GM12873 (cell line): ENCODE data around the gene ZDHHC14.

Experiments
- TF ChIP-seq, protein P1 (sequence below): IDR thresholded peaks from 2 replicates; pipeline ENCODE4 v1.5.1; 2012; ENCODE audit warnings: low read depth, mild to moderate bottlenecking, moderate library complexity, low read length, control low read depth; ENCODE audit not compliant: insufficient read depth; ENCODE audit errors: missing control alignments

ZDHHC14 gene

DNA sequence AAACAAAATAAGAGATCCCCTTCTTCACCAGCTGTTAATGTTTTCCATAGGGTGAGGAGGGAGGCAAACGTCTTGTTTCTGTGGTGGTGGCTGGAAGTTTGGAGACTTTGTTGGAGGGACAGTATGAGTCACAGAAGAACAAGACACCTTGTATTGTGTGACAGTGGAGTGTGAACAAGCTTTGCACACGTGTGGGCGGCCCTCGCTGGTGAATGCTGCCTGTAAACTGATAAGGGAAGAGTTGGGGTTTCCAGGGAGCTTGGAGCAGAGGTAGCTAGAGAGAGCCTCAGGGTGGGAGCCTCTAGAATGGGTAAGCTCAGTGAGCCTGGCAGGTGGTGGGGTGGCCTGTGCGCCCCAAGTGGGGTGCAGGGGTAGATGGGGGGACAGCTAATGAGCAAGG lies 78.3 kb downstream of the ZDHHC14 start:
- TF ChIP-seq, protein P1, sequence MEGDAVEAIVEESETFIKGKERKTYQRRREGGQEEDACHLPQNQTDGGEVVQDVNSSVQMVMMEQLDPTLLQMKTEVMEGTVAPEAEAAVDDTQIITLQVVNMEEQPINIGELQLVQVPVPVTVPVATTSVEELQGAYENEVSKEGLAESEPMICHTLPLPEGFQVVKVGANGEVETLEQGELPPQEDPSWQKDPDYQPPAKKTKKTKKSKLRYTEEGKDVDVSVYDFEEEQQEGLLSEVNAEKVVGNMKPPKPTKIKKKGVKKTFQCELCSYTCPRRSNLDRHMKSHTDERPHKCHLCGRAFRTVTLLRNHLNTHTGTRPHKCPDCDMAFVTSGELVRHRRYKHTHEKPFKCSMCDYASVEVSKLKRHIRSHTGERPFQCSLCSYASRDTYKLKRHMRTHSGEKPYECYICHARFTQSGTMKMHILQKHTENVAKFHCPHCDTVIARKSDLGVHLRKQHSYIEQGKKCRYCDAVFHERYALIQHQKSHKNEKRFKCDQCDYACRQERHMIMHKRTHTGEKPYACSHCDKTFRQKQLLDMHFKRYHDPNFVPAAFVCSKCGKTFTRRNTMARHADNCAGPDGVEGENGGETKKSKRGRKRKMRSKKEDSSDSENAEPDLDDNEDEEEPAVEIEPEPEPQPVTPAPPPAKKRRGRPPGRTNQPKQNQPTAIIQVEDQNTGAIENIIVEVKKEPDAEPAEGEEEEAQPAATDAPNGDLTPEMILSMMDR: no peak

DNA sequence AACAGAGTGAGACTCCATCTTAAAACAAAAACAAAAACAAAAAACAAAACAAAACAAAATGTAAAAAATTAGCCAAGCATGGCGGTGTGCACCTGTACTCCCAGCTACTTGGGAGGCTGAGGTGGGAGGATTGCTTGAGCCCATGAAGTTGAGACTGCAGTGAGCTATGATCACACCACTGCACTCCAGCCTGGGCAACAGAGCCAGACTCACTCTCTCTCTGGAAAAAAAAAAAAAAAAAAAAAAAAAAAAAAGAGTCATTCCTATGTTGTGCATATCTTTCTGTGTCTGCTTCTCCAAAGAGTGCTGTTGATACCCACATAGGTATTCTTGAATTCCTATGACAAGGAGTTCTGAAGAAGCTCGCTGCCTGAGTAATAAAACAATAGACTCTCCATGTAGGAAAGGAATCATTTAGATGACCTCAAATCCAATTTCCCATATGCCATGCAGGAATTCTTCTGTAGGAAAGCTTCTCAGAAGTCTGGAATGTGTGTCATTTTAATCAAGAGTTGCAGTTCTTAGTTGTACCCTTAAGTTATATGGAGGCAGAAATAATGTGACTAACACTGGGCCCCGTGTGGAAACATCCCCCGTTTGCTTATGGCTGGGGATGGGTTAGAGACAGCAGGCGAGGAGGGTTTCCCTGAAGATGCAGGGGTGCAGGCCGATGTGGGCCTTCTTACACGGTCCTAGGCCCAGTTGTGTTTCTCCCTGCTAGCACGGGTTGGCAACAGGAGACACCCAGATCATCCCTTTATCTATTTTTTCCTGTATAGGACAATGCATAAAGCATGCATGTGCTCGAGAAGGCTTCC lies 79.4 kb downstream of the ZDHHC14 start:
- TF ChIP-seq, protein P1: no peak

DNA sequence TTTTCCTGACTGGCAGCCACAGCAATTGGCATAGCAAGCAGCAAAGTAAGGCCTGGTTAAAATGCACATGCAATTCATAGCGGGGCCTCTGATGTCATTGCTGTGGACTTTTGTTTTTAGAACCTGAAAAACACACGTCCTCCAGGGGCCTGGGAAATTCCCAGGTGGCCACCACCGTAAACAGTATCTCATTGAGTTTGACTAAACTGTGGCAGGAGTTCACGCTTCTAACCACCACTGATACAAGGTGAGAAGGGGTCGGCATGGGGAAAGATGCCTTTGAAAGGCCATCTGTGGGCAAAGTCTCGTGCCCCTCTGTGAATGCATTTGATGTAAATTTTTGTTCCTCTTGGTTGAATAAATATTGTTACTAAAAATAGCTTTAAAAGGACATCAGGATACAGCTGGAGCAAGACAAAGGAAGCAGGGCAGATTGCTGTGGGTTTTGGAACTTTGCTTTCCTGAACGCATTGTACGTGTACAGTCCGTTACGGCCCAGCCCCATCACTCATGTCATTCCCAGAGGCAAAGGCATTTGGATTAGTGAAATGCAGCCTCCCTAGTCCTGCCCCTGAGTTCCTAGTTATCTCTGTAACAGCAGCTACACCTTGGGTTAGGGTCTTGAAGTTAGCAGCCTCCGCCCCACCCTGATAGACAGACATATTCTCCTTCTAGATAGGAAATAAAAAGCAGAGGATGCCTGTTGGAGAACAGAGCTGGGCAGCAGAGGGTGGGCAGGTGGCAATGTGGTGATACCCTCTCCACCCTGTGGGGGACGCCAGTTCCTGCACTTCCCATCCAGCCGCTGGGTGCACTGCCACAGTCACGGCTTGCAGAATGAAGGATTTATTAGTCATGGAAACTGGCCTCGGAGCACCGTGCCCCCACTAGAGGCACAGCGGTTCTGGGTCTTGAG lies 80.3 kb downstream of the ZDHHC14 start:
- TF ChIP-seq, protein P1: peak; percentile 50

DNA sequence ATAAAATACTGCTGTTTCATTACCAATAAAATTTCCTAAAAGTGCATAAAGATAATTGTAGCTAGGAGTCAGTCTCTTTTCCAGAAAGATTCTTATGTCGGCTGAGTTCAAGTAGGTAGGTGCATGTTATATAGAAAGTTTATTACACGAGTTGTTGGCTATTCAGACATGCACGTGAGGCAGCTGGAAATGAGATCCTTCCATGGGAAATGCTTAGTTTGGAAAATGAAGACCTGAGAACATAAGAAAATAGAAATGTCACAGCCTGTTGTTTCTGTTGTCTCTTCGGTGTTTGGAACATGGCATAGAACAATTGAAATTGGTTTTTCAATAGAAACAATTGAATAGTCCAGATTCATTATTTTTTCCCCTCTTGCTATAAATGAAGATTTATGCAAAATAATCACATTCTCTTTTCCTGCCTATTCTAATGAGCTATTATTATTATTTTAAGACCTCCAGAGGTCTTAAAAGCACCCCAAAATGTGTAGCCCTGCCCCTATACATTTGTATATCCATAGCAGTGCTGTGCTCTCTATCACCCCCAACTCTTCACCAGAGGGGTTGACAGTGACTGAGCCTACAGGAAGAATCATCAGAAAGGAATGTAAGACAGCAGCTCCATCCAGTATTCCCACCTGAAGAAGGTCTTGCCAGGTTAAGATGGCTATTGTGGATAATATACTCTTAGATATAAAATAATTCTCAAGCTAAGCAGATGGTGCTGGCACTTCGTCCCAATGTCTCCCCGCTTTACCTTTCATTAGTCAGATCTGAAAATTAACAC lies 82.2 kb downstream of the ZDHHC14 start:
- TF ChIP-seq, protein P1: no peak

DNA sequence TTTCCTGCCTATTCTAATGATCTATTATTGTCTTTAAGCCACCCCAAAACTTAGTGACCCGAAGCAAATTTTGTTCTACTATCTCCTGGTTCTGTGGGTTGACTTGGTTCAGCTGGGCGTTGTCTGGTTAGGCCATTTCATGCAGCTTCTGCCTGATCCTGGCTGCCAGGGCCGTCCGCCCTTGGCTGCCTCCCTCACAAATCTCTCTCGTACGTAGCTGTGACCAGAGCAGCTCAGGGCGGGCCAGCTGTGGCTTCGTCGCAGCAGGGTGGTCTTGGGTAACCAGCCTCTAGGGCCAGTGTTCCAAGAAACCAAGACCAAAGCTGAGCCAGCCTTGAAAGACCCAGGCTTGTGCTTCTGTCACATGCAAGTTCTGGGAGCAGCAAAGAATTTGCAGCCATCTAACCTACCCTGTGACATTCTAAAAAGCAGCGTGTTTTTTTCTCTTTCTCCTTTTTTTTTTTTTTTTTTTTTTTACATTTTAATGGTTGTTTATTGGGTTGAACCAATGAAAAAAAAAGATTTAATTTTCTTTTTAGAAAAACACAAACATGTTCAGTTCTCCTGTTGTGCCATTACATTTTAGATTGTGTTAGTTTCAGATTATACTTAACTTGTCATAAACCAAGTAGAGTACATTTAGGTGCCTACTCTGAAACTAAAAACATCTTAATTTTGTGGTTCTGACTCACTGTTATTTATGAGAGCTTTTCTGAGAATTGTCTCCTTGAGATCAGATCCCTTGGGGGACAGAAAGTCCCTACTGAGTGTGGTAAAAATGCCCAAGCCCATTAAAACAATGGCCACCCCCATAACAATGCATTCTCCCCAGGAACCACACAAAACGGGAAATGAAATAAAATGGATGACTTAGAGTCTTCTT lies 83.9 kb downstream of the ZDHHC14 start:
- TF ChIP-seq, protein P1: no peak

DNA sequence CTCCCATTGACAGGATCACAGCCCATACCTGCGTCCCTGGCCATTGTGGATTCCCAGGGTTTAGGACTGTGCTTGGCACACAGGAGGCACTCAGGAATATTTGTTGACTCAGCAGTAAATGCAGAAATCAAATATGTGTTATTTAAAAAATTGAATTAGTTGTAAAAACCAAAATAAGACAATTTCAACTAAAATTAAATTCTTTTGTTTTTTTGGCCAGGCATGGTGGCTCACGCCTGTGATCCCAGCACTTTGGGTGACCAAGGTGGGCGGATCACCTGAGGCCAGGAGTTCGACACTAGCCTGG lies 85.3 kb downstream of the ZDHHC14 start:
- TF ChIP-seq, protein P1: no peak
